NCI-H128 (cell line): ENCODE measurements around the gene CUZD1.

Experiments
- DNase-seq: peaks from one replicate; lab custom pipeline; 2025; ENCODE audit not compliant: unreplicated experiment; lab: John Stamatoyannopoulos, UW

CUZD1 gene

DNA sequence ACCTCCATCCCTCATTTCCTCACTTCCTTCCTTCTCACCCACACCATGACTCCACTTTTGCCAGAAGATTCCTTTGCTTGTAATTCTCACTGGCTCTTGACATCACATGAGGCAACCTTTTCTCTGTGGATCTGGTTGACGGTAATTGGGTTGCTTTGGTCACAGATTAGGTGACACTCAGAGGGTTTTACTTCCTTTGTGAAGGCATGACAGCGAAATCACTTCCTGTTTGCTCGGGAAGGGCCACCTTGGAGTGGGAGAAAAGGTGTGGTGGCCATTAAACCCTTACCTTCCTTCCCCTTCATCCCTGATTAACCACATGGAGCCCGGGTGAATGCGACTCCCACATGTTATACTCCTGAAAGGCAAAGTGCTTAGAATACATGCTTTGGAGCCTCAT lies 30.2 kb downstream of the CUZD1 start:
- no peak for DNase-seq

DNA sequence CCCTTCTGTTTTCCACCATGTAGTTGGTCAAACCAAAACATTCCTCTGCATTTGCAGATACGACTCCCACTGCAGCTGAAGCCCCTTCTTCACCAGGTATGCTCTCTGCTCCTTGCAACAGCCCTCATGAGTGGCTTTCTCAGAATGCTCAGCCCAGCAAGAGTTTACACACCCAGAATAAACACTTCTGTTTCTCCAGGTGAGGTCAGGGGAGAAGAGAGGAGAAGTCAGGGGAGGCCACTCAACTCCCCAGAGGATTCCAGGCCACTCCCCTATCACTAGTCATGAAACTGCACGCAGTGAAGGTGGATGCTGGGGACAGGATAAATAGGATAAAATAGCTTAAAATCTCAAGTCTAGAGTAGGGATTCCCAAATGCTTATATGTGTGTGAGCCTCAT lies 31.2 kb downstream of the CUZD1 start:
- DNase-seq = no peak

DNA sequence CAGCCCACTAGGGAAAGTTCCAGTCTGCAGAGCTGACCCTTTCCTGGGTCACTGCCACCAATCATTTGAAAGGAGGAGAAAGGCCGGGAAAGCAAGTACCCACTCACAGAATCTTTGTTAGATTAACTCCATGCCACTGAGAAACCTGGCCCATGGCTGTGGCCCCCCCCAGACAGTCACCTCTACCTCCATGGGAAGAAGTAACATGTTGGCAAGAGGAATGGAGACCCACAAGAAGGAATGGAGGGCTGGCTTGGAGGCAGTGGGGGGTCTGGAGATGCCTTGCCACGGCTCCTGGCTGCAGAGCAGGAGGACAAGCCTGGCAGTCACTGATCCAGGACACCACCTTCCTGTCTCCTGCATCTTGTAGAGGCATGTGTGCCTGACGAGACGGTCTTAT lies 32.9 kb downstream of the CUZD1 start:
- no peak for DNase-seq

DNA sequence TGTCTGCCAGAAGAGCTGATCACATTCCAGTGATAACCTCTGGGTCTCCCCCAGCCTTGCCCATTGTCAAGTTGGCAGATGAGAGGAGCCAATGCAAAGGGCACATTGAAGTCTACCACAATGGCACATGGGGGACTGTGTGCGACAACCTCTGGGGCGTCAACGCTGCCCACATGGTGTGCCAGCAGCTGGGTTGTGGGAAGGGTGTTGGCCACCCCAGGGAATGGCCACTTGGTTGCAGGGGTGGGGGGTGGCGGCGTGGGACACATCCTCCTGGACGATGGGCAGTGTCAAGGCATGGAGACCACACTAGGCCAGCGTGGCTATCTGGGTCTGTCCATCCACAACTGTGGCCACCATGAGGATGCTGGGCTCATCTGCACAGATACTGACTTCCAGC lies 43.4 kb downstream of the CUZD1 start:
- DNase-seq = no peak

DNA sequence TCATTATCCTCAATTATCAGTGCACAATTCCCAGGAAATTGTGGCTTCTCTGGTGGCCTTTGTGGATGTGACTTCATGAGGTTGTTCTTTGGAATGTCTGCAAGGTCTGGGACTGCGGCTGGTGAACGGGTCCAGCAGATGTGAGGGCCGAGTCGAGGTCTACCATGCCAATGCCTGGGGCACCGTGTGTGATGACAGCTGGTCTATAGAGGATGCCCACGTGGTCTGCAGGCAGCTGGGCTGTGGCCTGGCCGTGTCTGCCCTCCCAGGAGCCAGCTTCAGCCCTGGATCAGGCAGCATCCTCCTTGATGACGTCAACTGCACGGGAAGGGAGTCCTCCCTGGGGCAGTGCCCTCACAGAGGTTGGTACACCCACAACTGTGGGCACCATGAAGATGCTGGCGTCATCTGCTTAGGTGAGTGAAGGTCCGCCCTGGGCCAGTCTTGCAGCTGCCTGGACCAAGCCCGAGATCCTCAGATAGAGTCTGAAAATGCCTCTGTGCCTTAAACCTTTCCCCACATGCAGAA lies 46.9 kb downstream of the CUZD1 start:
- DNase-seq = no peak

DNA sequence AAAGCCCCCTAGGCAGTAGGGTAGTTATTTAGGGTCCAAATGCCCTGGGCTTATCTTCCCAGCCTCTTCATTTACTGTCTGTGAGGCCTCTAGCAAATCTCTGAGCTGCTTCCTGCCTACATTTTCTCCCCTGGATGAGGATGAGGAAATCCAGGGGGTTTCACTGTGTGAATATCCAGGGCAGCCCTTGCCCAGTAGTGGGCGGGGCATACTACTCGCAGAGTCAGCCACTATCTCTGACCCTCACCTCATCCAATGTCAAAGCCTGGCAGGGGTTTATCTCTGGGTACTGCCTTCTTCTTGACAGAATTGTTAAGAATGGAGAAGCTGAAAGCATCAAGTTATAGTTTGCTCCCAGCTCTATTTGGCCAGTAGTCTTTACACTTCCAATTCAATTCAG lies 48.9 kb downstream of the CUZD1 start:
- no peak for DNase-seq

DNA sequence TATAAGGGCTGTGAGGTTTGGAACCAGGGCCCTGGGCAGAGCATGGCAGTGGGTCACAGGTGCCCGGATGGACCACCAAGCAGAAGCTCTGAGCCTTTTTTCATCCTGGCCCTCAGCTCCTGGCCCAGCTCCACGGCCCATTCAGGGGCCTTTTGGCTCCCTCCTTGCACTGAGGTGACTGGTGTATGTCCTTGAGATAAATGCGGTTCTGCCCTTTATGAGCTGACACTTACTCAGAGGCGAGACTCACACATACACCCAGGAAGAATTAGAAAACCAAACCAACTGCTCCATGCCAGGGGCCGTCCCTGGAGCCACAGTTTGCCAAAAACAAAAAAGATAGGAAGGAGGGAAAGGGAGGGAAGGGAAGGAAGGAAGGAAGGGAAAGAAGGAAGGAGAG lies 49.7 kb downstream of the CUZD1 start:
- DNase-seq = no peak

DNA sequence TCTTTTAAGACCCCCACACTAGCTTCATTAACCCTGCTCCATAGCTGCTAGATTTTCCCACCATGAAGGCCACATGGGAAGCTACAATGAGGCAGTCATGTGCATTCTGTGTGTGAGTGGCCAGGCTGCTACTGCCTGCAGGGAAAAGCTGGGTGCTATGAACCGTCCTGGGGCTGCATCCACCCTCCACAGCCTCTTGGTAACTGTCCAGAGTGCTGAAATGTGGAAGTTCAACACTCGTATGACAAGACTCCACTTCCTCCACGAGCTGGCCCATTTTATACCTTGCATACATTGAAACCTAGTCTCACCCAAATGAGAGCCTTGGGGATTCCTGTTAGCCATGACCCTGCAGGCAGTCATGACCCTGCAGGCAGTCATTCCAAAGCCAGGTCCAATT lies 59.4 kb downstream of the CUZD1 start:
- DNase-seq = no peak

DNA sequence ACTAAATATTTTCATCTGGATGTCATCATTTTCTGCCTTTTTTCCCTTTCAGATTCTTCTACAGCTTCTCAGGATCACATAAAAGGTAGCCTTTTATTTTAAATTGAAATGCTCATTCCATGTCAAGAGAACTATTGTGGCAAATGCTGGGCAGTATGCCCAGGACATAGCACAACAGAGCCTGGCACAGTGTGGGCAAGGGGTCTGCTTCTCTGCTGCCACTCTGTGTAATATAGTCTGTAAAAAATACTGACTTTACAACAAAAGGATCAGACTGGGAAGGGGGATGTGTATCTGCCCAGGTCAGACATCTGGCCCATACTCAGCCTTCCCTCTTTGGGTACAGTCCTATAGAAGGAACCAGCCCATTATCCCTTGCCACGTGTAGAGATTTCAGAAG lies 62.7 kb downstream of the CUZD1 start:
- no peak for DNase-seq
